ENCODE results near the gene NPAS4.

DNA sequence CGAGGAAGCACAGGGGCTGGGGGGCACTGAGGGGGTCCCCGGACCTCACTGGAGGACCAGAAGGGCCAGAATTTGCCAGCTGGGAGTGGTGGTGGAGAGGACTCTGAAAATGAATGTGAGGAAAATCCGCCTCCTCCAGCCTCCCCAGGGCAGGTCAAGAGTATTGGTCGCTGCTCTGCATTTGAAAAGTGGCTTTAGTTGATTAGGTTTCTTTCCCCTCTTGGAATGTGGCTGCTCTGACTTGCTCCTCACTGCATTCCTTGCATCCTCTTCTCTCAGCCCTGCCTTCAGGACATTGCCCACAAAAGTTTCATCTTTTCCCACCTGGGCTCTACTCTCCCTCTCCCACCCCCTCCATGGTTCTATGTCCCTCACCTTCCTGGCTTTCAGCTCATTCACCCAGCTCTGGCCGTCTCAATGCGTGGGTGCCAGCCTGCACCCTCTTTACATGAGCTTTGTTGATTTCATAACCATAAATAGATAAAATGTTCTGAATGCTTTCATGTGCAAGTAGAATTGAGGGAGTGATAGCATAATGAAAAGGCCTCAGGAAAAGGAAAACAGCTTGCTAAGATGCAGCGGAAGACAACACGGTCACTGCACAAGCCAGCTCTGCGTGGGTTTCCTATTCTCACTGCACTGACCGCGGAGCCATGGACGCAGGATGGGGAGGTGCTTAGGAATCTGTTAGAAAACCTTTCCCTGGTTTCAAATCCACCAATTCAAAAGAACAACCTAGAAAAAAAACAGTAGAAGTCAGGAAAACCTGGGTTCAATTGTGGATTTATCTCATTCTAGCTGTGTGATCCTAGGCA lies 6.5 kb upstream of the NPAS4 start:
- TF ChIP-seq, protein P1, sequence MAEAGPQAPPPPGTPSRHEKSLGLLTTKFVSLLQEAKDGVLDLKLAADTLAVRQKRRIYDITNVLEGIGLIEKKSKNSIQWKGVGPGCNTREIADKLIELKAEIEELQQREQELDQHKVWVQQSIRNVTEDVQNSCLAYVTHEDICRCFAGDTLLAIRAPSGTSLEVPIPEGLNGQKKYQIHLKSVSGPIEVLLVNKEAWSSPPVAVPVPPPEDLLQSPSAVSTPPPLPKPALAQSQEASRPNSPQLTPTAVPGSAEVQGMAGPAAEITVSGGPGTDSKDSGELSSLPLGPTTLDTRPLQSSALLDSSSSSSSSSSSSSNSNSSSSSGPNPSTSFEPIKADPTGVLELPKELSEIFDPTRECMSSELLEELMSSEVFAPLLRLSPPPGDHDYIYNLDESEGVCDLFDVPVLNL (CRISPR knock-in tag; IDR thresholded peaks at IDR 0.05; ENCODE audit: borderline replicate concordance, low read depth) = no peak
- TF ChIP-seq NFYB (CRISPR knock-in tag; conservative IDR thresholded peaks at IDR 0.05; ENCODE audit: low read depth) (no peak), CTCF (IDR thresholded peaks at IDR 0.05) (no peak), FOXJ3 (CRISPR knock-in tag; IDR thresholded peaks at IDR 0.05; ENCODE audit: borderline replicate concordance) (no peak), MAX (CRISPR knock-in tag; IDR thresholded peaks at IDR 0.05) (no peak)
- TF ChIP-seq, protein P2, sequence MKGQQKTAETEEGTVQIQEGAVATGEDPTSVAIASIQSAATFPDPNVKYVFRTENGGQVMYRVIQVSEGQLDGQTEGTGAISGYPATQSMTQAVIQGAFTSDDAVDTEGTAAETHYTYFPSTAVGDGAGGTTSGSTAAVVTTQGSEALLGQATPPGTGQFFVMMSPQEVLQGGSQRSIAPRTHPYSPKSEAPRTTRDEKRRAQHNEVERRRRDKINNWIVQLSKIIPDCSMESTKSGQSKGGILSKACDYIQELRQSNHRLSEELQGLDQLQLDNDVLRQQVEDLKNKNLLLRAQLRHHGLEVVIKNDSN (CRISPR knock-in tag; IDR thresholded peaks at IDR 0.05) = no peak
